Hepatocyte (in vitro differentiated cells): ENCODE measurements around the gene RIN2. TPM values are rescaled to one million over a fixed set of nuclear protein-coding genes. Genes with fewer than 3 reads are reported as not detected.
A peak's percentile ranks its signal among the peaks of the same experiment; 100 is the strongest.

ENCODE experiments used
- DNase-seq: peaks from one replicate; pipeline ENCODE4 v3.0.0-alpha.2; 2016; ENCODE audit warnings: low spot score
- H2AFZ ChIP-seq: fragments of 200-600 bp; sonication (generic); 2 replicates; pipeline ENCODE4 v1.6.0; 2016; ENCODE audit warnings: antibody characterized with exemption, mild to moderate bottlenecking
- H3K27ac ChIP-seq: fragments of 200-600 bp; sonication (generic); 2 replicates; pipeline ENCODE4 v1.5.1; 2016; ENCODE audit warnings: mild to moderate bottlenecking
- H3K27me3 ChIP-seq: fragments of 200-600 bp; sonication (generic); 2 replicates; pipeline ENCODE4 v1.6.1; 2016
- H3K36me3 ChIP-seq: fragments of 200-600 bp; sonication (generic); replicated peaks from 2 replicates; pipeline ENCODE4 v1.5.1; 2016; ENCODE audit warnings: low read depth; ENCODE audit not compliant: insufficient read depth
- H3K4me1 ChIP-seq: fragments of 200-600 bp; sonication (generic); 2 replicates; pipeline ENCODE4 v1.5.1; 2016; ENCODE audit warnings: mild to moderate bottlenecking, moderate library complexity; ENCODE audit not compliant: insufficient read depth
- H3K4me2 ChIP-seq: fragments of 200-600 bp; sonication (generic); 2 replicates; pipeline ENCODE4 v1.6.0; 2016
- H3K4me3 ChIP-seq: fragments of 200-600 bp; sonication (generic); 2 replicates; pipeline ENCODE4 v1.5.1; 2016; ENCODE audit warnings: mild to moderate bottlenecking
- H3K79me2 ChIP-seq: fragments of 200-600 bp; sonication (generic); 2 replicates; pipeline ENCODE4 v1.6.0; 2017; ENCODE audit warnings: mild to moderate bottlenecking
- H3K9me2 ChIP-seq: fragments of 200-600 bp; sonication (generic); replicated peaks from 2 replicates; pipeline ENCODE4 v1.6.0; 2017; ENCODE audit warnings: mild to moderate bottlenecking; ENCODE audit not compliant: insufficient read depth
- H3K9me3 ChIP-seq: fragments of 200-600 bp; sonication (generic); 2 replicates; pipeline ENCODE4 v1.5.1; 2016; ENCODE audit warnings: low read depth, mild to moderate bottlenecking
- H4K20me1 ChIP-seq: fragments of 200-600 bp; sonication (generic); 2 replicates; pipeline ENCODE4 v1.6.0; 2016; ENCODE audit warnings: mild to moderate bottlenecking; ENCODE audit not compliant: insufficient read depth, poor library complexity, severe bottlenecking
- EZH2 ChIP-seq: fragments of 200-600 bp; sonication (generic); IDR thresholded peaks from 2 replicates; pipeline ENCODE4 v1.6.1; 2016; ENCODE audit warnings: antibody characterized with exemption, mild to moderate bottlenecking, borderline replicate concordance
- EZH2phosphoT487 ChIP-seq: fragments of 200-600 bp; sonication (generic); IDR thresholded peaks from one replicate; pipeline ENCODE4 v1.6.1; 2018; ENCODE audit warnings: antibody characterized with exemption, mild to moderate bottlenecking, low read depth, moderate library complexity; ENCODE audit not compliant: unreplicated experiment, severe bottlenecking
- WGBS: methylation state at CpG from one replicate; pipeline ENCODE4 v1.1.6; 2016; ENCODE audit warnings: low lambda C conversion rate; ENCODE audit errors: missing lambda C conversion rate; 5-methylcytosine and 5-hydroxymethylcytosine counted together
- polyA plus RNA-seq: library from polyadenylated mRNA; unstranded; fragments of >200 nt; fragmentation: Nextera tagmentation; extraction: Ambion mirVana; gene quantifications from 2 replicates; pipeline ENCODE4 v1.2.1, GENCODE V29; 2016
- total RNA-seq: library from RNA; depleted of rRNA; stranded (reverse); fragments of >200 nt; gene quantifications from 2 replicates; pipeline ENCODE4 v1.2.3, GENCODE V29; 2014
- TF ChIP-seq, protein P1 (sequence below): fragments of 200-600 bp; sonication (generic); IDR thresholded peaks from 2 replicates; pipeline ENCODE4 v1.5.1; 2016; ENCODE audit warnings: antibody characterized with exemption, mild to moderate bottlenecking; ENCODE audit not compliant: poor library complexity

RIN2 gene
- total and polyA plus RNA-seq, 2 experiments from 2014 or later = 24.5 to 39.0 TPM

DNA sequence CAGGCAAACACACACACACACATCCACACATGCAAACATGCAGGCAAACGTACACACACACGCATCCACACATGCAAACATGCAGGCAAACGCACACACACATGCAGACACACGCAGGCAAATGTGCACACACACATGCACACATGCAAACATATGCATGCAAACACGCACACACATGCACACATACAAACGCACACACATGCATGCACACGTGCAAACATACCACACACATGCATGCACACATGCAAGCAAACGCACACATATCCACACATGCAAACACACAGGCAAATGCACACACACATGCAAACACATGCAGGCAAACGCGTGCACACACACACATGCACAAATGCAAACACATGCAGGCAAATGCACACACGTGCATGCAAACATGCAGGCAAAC is 46.9 kb upstream of the RIN2 start:
- H3K79me2 ChIP-seq = no peaks in the 10 kb centered on the region
- H3K9me2 ChIP-seq = no peaks in the 10 kb centered on the region
- no peak overlapping the region for H3K27ac ChIP-seq
- no peaks in the 10 kb centered on the region for H3K27me3 ChIP-seq
- H3K4me3 ChIP-seq = no peak overlapping the region
- TF ChIP-seq, protein P1, sequence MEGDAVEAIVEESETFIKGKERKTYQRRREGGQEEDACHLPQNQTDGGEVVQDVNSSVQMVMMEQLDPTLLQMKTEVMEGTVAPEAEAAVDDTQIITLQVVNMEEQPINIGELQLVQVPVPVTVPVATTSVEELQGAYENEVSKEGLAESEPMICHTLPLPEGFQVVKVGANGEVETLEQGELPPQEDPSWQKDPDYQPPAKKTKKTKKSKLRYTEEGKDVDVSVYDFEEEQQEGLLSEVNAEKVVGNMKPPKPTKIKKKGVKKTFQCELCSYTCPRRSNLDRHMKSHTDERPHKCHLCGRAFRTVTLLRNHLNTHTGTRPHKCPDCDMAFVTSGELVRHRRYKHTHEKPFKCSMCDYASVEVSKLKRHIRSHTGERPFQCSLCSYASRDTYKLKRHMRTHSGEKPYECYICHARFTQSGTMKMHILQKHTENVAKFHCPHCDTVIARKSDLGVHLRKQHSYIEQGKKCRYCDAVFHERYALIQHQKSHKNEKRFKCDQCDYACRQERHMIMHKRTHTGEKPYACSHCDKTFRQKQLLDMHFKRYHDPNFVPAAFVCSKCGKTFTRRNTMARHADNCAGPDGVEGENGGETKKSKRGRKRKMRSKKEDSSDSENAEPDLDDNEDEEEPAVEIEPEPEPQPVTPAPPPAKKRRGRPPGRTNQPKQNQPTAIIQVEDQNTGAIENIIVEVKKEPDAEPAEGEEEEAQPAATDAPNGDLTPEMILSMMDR = no peak
- TF ChIP-seq EZH2 (no peak), EZH2phosphoT487 (no peak)
- H4K20me1 ChIP-seq = no peaks in the 10 kb centered on the region
- H3K4me2 ChIP-seq = no peak overlapping the region
- DNase-seq = no peak
- peaks cover 54% of the 10 kb centered on the region for H3K4me1 ChIP-seq
- H2AFZ ChIP-seq = no peak overlapping the region
- H3K9me3 ChIP-seq = no peaks in the 10 kb centered on the region
- H3K36me3 ChIP-seq = no peaks in the 10 kb centered on the region
- 87% methylated on average over 11 of the region's 11 CpGs for WGBS

DNA sequence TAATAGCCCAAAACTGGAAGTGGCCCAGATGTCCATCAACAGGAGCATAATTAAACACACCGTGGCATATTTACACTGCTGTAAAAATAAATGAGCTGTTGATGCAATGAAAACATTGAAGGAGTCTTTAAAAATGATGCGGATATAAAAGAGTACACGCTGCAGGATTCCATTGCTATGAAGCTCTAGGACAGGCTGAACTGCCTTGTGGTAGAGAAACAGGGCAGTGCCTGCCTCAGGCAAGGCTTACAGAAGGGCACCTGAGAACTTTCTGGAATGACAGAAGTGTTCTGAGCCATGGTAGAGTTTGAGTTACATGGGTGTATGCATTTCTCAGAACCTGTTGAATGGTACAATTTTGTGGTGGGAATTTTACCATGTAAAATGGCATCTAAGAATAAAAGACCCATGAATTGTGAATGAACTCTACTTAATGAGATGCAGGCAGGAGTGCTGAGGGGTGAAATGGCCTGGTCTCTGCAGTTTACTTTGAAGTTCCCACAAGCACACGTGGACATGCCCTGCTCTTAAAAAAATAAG is 45.3 kb upstream of the RIN2 start:
- Histone ChIP-seq H3K9me3 (no peaks in the 10 kb centered on the region), H3K9me2 (no peaks in the 10 kb centered on the region), H3K27me3 (no peaks in the 10 kb centered on the region), H3K4me3 (no peak overlapping the region), H3K4me2 (no peak overlapping the region), H2AFZ (no peak overlapping the region), H3K36me3 (no peaks in the 10 kb centered on the region), H4K20me1 (no peaks in the 10 kb centered on the region), H3K79me2 (no peaks in the 10 kb centered on the region), H3K27ac (peak overlapping the region; percentile 89), H3K4me1 (peaks cover 54% of the 10 kb centered on the region)
- TF ChIP-seq EZH2 (no peak), EZH2phosphoT487 (no peak)
- TF ChIP-seq, protein P1 = no peak
- WGBS = 32% methylated on average over 4 of the region's 4 CpGs
- no peak for DNase-seq

DNA sequence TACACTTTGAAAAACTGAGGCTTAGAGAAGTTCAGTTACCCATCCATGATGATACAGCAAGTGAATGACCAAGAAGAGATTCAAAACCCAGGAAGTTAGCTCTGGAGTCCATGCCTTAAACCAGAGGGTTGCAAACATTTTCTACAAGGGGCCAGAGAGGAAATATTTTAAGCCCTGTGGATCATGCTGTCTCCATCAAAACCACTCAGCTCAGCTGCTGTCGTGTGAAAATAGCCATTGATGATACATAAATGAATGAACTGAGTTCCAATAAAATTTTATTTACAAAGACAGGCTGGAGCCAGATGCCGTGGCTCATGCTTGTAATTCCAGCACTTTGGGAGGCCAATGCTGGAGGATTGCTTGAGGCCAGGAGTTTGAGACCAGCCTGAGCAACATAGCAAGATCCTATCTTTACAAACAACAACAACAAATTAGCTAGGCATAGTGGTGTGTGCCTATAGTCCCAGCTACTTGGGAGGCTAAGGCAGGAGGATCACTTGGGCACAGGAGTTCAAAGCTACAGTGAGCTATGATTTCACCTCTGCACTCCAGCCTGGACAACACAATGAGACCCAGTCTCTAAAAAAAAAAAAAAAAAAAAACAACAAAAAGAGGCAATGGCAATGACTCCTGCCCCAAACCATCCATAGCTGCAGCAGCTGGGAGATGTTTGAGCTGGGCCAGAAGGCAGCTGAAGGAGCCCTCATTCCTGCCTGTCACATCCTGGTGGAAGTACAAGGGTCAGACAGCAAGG is 44.1 kb upstream of the RIN2 start:
- 58% methylated on average over 2 of the region's 2 CpGs for WGBS
- Histone ChIP-seq H3K79me2 (no peaks in the 10 kb centered on the region), H3K4me2 (no peak overlapping the region), H3K36me3 (no peaks in the 10 kb centered on the region), H3K27me3 (no peaks in the 10 kb centered on the region), H3K9me3 (no peaks in the 10 kb centered on the region), H2AFZ (no peak overlapping the region), H3K4me3 (no peak overlapping the region), H3K9me2 (no peaks in the 10 kb centered on the region), H3K27ac (peak overlapping the region; percentile 89), H3K4me1 (peaks cover 54% of the 10 kb centered on the region), H4K20me1 (no peaks in the 10 kb centered on the region)
- TF ChIP-seq, protein P1 = no peak
- TF ChIP-seq EZH2 (no peak), EZH2phosphoT487 (no peak)
- DNase-seq = peak; percentile 23
